ENCODE data around the gene CPLX3.
A peak's percentile ranks its signal among the peaks of the same experiment; 100 is the strongest.

Gene CPLX3

GRCh38 chr15:74829486-74829885 is 3.1 kb downstream of the CPLX3 start:
- DNase-seq (ENCODE audit: low spot score): no peak

GRCh38 chr15:74829991-74830390 is 3.6 kb downstream of the CPLX3 start:
- DNase-seq (ENCODE audit: low spot score): no peak

DNA sequence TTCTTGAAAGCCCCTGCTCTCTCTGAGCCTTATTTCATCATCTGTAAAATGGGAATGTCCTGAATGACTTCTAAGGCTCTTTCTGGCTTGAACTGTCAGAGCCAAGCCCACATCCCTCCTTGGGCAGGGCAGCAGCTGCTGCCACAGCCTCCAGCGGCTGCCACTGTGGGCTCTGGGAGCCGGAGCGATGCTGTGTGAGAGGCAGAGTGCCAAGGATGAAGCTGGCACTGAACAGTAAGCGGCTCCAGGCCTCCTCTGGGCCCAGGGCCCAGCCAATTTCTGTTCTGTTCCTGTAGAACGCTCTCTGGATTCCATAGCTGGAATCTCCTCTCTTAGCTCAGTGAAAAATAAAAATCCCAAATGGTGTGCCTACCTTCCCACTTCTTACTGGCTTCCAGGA is 4.4 kb downstream of the CPLX3 start:
- no peak for DNase-seq (ENCODE audit: low spot score)

DNA sequence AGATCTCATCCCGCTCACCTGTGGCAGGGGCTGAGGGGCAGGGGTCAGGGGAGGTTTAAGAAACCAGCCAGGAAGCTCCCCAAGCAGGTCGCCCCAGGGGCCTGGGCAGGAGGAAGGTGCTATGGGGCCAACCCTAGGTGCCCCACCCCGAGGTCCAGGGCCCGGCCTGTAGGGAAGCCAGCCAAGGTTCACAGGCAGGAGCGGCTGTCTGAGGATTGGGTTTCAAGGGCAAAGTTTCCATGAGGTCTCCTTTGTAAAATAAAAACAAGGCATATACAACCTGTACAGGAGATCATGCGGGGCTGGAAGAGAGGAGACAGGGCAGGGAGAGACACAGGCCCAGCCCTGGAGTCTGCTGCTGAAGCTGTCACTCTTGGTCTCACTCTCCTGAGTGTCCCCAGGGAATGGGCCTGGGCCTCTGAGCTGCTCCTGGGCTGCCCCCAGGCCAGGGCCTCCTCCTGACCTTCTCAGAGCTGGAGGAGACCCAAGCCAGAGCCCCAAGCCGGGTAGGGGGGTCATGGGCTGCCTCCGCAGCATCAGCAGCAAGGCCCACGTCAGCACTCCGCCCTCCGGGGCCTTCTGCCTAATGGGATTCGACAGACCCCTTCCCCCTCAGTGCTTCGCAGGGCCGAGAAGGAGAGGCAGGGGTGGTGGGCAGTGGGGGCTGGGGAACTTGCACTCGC is 5.5 kb downstream of the CPLX3 start:
- no peak for DNase-seq (ENCODE audit: low spot score)

- no peak for DNase-seq (ENCODE audit: low spot score)
Measured at GRCh38 chr15:74832826-74833225, 6.4 kb downstream of the CPLX3 start.

DNA sequence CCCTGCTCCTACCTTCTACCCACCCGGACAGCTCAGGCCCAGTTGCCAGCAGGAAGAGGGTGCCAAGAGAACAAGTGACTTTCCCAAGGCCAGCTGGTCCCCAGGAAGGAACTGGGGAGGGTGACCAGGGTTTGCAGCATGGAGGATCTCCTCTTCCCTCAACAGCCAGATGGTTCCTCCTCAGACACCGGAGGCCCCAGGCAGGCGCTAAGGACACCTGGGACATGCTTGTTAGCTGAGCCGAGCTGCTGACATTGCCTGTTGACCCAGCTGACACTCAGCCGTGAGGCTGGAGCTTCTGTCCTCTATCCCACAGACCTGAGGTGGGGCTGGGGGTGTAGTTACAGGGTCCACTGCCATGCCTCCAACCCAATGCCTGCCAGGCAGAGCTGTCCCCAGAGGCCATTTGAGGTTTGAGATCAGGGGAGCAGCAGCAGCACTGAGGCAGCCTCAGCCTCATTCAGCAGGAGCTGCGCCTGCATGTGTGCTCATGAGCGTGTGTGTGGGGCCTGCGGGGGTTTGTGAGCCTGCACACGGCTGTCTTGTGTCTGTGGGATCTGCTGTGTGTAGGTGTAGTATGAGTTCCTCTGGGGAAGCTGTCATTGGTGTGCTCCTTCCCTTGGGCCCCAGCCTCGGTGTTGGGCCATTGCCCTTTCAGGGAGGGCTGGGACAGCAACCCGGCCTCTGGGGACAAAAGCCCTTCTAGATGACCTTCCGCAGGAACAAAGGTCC is 7.1 kb downstream of the CPLX3 start:
- no peak for DNase-seq (ENCODE audit: low spot score)

- peak; percentile 41 for DNase-seq (ENCODE audit: low spot score)
Measured at GRCh38 chr15:74835312-74835823, 8.9 kb downstream of the CPLX3 start.

DNA sequence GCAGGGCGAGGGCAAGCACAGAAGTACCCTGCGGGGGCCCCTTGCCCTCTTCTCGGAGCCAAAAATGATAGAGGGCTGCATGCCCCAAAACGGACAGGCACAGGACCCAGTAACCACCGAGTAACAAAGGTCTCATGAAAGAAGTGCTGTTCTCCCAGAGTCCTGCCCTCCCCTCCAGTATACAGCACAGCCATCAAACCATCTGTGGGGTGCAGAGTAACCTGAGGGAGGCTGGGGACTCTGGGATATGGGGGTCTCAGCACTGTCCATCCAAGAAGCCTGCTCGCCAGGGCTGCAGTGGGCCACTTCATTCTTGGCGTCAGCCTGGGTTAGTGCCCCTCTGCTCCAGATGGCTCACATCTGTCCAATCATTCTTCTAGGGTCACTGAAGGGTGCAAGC is 10.4 kb downstream of the CPLX3 start:
- no peak for DNase-seq (ENCODE audit: low spot score)

GRCh38 chr15:74837482-74838136 is 11.2 kb downstream of the CPLX3 start:
- DNase-seq (ENCODE audit: low spot score): no peak

DNA sequence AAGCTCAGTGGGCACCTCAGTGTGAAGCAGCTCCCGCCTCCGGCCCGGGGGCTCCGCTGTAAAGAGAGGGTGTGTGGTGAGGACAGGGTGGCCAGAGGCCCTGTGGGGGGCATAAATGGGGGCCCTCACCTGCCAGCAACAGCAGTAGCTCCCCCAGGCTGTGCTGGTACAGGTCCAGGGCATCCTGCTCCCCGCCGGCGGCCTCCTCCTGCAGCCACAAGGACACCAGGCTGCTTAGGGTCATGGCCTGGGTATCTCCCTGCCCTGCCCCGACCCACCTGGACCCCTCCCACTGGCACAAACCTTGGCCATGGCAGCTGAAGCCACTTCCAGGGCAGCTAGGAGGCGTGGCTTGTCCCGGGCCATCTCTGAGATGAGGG is 11.7 kb downstream of the CPLX3 start:
- no peak for DNase-seq (ENCODE audit: low spot score)

GRCh38 chr15:74838746-74839525 is 12.5 kb downstream of the CPLX3 start:
- no peak for DNase-seq (ENCODE audit: low spot score)

- no peak for DNase-seq (ENCODE audit: low spot score)
Measured at GRCh38 chr15:74839526-74840395, 13.3 kb downstream of the CPLX3 start.

DNA sequence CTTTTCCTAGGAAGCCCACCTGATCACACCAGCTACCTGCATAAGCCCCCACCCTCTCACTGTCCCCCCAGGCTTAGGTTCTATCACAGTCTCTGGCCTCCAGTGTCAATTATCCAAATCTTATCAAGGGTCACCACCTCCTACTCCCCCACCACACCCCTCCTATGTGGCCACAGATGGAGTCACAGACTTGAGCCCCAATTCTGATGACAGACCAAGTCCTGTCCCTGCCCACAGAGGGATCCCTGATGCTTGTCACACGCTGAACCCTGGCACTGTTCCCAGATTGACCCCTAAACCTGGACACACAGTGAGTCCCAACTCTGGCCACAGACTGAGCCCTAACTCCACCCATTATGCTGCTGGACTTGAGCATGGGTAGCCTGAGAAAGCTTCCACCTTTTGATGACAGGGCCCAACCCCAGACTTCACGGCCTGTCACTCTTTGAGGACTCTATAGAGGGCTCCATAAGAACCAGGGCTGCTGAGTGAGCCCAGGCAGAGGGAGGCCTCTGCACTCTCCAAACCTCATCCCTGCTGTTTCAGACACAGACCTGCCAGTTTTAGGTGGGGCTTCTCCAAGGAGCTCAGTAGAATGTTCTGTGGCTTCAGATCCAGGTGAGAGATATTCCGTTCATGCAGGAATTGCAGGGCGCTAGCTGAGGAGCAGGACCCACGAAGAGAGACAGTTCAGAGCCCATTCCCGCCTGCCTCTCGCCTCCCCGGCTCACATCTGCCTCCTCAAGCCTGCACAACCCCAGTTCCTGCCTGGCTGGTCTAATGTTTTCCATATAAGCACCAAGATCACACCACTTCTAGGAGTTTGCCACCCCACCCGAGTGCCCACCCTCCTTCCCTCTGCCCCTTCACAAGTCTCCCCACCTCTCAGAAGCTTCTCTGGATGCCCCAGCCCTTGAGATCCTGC is 14.7 kb downstream of the CPLX3 start:
- no peak for DNase-seq (ENCODE audit: low spot score)

- DNase-seq (ENCODE audit: low spot score): no peak
Measured at GRCh38 chr15:74841891-74842373, 15.5 kb downstream of the CPLX3 start.

GRCh38 chr15:74842581-74843444 is 16.4 kb downstream of the CPLX3 start, which contains the start of gene ULK3:
ULK3 (minus strand) TSS chr15:74843156; CDS start chr15:74843105, 51 bp downstream.
- DNase-seq (ENCODE audit: low spot score): peak; percentile 90

GRCh38 chr15:74843445-74843828 is 17.0 kb downstream of the CPLX3 start:
- DNase-seq (ENCODE audit: low spot score): no peak

GRCh38 chr15:74843891-74844299 is 17.5 kb downstream of the CPLX3 start:
- peak; percentile 7 for DNase-seq (ENCODE audit: low spot score)

DNA sequence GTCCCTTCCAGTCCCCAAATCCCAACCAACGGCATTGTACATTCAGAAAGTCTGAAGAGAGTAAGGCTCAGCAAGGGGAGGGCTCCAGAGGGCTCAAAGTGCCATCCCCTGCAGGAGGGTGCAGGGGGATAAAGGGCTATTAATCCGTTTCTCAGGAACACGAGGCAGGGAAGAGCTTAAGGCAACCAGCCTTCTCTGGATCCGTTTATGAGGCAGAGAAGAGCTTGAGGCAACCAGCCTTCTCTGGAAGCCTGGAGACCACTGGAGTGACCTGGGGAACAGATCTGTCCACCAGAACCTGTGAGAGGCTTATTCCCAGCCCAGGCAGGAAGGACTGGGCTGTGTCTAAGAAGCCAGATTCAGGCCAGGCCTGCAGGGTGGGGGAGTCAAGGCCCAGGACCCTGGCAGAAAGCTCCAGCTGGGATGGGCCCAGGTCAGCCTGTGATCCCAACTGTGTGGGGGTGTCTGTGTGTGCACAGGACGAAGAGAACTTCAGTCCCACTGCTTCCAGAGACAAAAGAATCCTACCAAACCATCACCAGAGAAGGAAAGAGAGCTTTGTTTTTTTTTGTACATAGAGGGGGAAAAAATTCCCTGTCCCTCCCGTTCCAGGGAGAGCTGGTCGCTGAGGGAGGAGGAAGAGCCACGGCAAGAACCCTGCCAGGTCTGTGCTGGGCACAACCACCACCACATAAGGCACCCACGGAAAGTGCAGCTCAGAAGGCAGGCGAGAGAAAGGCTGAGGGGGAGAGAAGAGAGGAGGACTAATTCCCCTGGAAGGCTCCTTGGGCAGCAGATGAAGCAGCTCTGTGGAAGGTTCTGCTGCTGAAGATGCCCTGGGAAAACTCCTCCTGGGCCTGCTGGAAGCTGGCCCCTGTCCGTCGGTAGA is 18.1 kb downstream of the CPLX3 start:
- DNase-seq (ENCODE audit: low spot score): no peak

All from CD4-positive, alpha-beta T cell treated with Interleukin-2 at 100 ng/mL for 4 hours (primary cell).